Right hindlimb (tissue), 1 donor: ENCODE results near the gene CLDN6.

ENCODE experiments used
- DNase-seq: peaks from one replicate; pipeline ENCODE4 v3.0.0-alpha.2; 2018

CLDN6 gene

GRCh38 chr16:3051009-3051408 lies 33.0 kb upstream of the CLDN6 start:
- no peak for DNase-seq

GRCh38 chr16:3050487-3050886 lies 32.5 kb upstream of the CLDN6 start:
- DNase-seq = no peak

DNA sequence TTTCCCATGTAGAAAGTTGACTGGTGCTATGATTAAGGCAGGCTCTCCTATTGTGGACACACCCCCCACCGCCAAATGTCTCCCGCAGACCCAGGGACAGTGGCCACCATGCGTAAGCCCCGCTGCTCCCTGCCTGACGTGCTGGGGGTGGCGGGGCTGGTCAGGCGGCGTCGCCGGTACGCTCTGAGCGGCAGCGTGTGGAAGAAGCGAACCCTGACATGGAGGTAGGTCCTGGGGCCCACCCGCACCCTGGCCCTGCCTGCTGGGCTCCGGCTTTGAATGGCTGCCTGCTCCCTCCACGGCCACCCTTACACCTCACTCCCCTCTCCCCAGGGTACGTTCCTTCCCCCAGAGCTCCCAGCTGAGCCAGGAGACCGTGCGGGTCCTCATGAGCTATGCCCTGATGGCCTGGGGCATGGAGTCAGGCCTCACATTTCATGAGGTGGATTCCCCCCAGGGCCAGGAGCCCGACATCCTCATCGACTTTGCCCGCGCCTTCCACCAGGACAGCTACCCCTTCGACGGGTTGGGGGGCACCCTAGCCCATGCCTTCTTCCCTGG lies 32.0 kb upstream of the CLDN6 start:
- DNase-seq = no peak

- no peak for DNase-seq
Observed at GRCh38 chr16:3047387-3047720, 29.4 kb upstream of the CLDN6 start.

GRCh38 chr16:3046641-3047386 lies 28.8 kb upstream of the CLDN6 start:
- no peak for DNase-seq

DNA sequence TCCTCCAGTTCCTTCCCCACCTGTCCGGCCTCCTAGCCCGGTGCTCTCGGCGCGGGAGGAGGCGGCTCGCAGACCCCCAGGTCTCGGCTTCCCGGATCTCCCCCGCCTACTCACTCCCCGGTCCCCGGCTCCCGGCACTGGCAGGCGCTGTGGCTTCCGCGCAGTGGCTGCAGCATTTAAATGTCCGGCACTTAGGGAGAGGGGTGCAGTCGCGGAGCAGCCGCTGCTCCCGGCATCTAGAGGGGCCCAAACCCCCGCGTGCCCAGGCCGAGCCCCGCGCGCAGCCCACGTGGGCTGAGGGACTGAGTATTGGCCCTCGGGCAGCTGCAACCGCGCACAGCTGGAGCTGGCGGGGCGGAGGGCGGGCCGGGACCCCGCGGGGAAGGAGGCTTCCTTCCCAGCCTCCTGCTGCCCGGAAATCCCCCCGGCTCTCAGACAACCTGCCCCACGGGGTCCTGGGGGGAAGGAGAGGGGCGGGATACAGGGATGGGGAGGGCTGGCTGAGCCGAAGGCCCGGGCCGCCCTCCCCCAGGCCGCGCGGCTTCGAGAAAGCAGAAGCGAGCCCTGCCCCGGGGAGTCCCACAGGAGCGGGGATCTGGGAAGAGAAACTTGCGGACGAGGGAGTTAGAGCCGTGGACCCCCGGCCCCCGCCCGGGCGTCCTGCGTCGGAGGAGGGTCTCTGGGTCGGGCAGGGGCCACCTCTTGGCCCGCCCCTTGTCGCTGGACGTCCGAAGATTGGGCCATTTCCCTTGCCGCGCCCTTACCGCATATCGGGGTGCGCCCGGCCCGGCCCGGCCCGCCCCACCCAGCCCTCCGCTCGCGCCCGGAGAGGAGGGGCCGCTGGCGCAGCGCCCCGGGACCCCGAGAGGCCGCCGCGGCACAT lies 28.0 kb upstream of the CLDN6 start, which contains the start of gene MMP25:
Gene MMP25, plus strand, starts transcription at position 804 of the 883 bp plus-strand sequence. CDS start 357 bp downstream, outside the sequence.
- DNase-seq = peak; percentile 56

- DNase-seq = no peak
Observed at GRCh38 chr16:3044708-3045107, 26.7 kb upstream of the CLDN6 start.

- DNase-seq = no peak
Observed at GRCh38 chr16:3042376-3042775, 24.4 kb upstream of the CLDN6 start.

- DNase-seq = no peak
Observed at GRCh38 chr16:3038896-3039295, 20.9 kb upstream of the CLDN6 start.

- DNase-seq = no peak
Observed at GRCh38 chr16:3038256-3038655, 20.3 kb upstream of the CLDN6 start.

DNA sequence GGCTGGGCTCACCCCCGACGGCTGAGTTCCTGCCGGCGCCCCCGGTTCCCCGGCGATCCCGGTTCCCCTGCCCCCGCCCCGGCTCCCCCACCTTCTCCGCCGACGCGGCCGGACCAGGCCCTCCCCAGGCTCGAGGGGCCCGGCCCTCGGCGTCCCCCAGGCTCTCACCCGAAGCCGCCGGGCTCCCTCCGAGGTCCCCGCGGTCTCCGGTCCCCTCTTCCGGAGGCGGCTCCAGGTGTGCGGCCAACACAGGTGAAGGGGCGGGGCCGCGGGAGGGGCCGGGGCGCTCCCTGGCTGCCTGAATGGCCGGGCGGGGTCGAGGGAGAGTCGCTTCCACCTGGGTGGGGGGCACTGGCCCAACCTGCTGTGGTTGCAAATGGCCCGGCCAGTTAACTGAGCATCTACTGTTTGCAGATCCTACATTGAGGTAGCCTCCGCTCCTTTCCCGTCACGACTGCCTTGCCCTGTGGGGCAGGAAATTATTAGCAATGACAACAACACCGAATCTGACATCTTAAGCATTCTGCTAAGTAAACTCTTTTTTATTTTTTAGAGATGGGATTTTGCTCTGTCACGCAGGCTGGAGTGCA lies 18.8 kb upstream of the CLDN6 start, which contains the start of gene BICDL2:
Gene BICDL2, minus strand, starts transcription at position 219 of the 590 bp plus-strand sequence. CDS start 1,448 bp downstream, outside the sequence.
- no peak for DNase-seq

GRCh38 chr16:3035972-3036725 lies 18.2 kb upstream of the CLDN6 start:
- peak; percentile 12 for DNase-seq

DNA sequence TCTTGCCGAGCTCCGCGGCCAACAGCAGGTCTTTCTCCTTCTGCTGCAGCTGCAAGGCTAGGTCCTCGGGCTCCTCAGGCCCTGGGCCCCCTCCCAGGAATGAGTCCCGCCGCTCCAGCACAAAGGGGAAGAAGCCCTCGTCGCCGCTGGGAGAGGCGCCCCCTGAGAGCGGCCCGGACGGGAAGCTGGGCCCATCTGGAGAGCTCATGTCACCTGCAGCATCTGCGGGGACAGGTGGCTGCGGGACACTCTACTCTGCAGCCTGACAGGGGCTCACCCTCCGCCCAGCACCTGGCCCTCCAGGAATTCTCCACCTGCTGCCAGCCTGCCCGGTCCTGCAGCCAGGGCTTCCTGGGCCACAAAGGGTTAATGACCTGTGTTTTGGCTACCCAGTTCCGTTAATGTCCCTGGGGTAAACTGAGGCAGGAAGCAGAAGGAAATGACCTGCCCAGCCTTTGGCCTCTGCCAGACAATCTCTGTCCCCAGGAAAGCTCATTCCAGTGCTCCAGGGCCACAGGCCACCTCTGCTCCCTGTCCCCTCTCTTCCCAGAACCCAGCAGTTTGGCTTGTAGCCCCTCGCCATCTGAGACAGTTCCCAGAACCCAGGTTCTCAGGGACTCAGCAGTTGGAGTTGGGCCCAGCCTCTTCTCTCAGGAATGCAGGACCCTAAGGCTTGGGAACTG lies 17.4 kb upstream of the CLDN6 start:
- DNase-seq = peak; percentile 13

GRCh38 chr16:3032624-3033023 lies 14.6 kb upstream of the CLDN6 start:
- no peak for DNase-seq

DNA sequence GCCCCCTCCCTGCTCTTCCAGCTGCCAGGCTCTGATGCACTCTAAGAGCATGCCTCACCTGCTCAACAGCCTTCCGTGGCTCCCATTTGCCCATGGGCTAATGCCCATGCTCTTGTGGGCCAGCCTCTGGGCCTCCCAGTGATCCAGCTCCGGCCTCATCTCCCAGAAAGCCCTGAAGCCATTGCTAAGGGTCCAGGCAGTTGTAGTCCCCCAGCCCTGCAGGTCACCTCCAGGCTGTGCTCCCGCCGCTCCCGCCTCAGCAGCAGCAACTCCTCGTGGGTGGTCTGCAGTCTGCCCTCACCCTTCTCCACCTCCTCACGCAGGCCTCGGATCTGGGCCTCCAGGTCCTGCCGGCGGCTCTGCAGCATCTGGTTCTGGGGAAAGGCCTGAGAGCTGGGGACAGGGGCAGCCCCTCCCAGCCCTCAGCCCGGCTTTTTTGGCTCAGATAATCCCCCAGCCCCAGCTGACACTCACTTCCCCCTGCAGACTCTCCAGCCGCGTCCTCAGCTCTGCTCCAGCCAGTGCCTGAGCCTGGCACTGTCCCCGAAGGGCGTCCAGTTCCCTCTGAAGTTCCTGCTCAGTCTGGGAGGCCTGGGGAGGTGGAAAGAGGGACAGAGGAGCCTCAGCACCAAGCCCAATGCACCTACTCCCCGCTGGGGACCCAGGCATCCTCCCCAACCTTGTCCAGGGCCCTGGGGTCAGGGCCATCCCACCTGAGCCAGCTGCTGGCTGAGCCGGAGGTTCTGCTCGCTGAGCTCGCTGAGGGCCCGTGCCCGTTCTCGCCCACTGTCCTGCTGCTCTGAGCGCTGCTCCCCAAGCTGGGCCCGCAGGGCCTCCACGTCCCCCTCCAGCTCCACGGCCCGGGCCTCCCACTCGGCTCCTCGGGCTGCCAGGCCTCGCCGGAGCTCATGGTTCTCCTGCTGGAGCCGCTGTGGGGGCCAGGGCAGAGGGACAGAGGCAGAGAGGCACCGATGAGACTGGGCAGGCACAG lies 12.5 kb upstream of the CLDN6 start:
- DNase-seq = no peak

- DNase-seq = no peak
Observed at GRCh38 chr16:3029491-3030221, 11.7 kb upstream of the CLDN6 start.

DNA sequence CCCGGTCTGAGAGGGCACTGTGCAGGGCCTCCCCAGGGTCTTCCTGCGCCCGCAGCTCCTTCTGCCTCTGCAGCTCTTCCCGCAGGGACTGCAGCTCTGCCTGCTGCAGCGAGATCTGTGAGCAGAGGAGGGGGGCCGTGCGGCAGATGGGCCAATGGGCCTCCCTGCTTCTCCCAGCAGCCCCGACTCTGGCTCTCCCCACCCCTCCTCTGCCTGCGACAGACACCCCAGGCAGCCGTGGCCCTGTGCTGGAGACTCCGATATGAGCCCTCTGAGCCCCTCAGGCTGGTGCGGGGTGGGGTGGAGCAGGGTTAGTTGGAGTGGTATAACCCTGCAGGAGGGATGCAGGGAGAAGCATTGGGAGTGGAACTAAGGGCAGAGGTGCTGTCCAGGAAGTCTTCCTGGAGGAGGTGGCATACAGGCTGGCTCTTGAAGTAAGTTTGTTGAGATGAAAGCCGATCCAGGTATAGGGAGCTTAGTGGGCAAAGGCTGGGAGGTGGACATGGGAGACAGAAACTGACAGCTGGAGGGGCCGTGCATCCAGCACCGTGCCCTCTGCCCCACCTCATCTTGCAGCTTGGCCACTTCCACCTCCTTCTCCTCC lies 10.8 kb upstream of the CLDN6 start:
- no peak for DNase-seq

GRCh38 chr16:3027983-3028715 lies 10.2 kb upstream of the CLDN6 start:
- peak; percentile 80 for DNase-seq

- DNase-seq = no peak
Observed at GRCh38 chr16:3027489-3027795, 9.5 kb upstream of the CLDN6 start.
